ENCODE results near the gene IL1RAPL2.
"Not testable (repeated sequence)": the region's sequence is repeated elsewhere in the genome, so short reads cannot be mapped to it uniquely, and the experiment has no call there.

Gene IL1RAPL2

GRCh38 chrX:105098201-105098600 lies 532.2 kb downstream of the IL1RAPL2 start:
- H3K4me3 ChIP-seq (ENCODE audit: low read length): no peak overlapping the region
- no peaks in the 10 kb centered on the region for H3K36me3 ChIP-seq (ENCODE audit: control insufficient read depth, insufficient read depth, low read length)
- no peaks in the 10 kb centered on the region for H3K4me1 ChIP-seq (ENCODE audit: control insufficient read depth, insufficient read depth, low read length)
- no peaks in the 10 kb centered on the region for H3K27me3 ChIP-seq (ENCODE audit: control insufficient read depth, insufficient read depth, low read length)
- no peaks in the 10 kb centered on the region for H3K9me3 ChIP-seq (ENCODE audit: control insufficient read depth, low read length)
- no peak overlapping the region for H3K9ac ChIP-seq (ENCODE audit: low read length)

GRCh38 chrX:105098812-105099211 lies 532.8 kb downstream of the IL1RAPL2 start:
- Histone ChIP-seq H3K9me3 (ENCODE audit: control insufficient read depth, low read length) (no peaks in the 10 kb centered on the region), H3K4me1 (ENCODE audit: control insufficient read depth, insufficient read depth, low read length) (no peaks in the 10 kb centered on the region), H3K4me3 (ENCODE audit: low read length) (no peak overlapping the region), H3K27me3 (ENCODE audit: control insufficient read depth, insufficient read depth, low read length) (no peaks in the 10 kb centered on the region), H3K36me3 (ENCODE audit: control insufficient read depth, insufficient read depth, low read length) (no peaks in the 10 kb centered on the region), H3K9ac (ENCODE audit: low read length) (no peak overlapping the region)

GRCh38 chrX:105101378-105101777 lies 535.4 kb downstream of the IL1RAPL2 start:
- no peaks in the 10 kb centered on the region for H3K27me3 ChIP-seq (ENCODE audit: control insufficient read depth, insufficient read depth, low read length)
- H3K9me3 ChIP-seq (ENCODE audit: control insufficient read depth, low read length): no peaks in the 10 kb centered on the region
- no peaks in the 10 kb centered on the region for H3K4me1 ChIP-seq (ENCODE audit: control insufficient read depth, insufficient read depth, low read length)
- no peak overlapping the region for H3K4me3 ChIP-seq (ENCODE audit: low read length)
- no peak overlapping the region for H3K9ac ChIP-seq (ENCODE audit: low read length)
- H3K36me3 ChIP-seq (ENCODE audit: control insufficient read depth, insufficient read depth, low read length): no peaks in the 10 kb centered on the region

- Histone ChIP-seq H3K36me3 (ENCODE audit: control insufficient read depth, insufficient read depth, low read length) (no peaks in the 10 kb centered on the region), H3K27me3 (ENCODE audit: control insufficient read depth, insufficient read depth, low read length) (no peaks in the 10 kb centered on the region), H3K4me3 (ENCODE audit: low read length) (no peak overlapping the region), H3K9ac (ENCODE audit: low read length) (no peak overlapping the region), H3K4me1 (ENCODE audit: control insufficient read depth, insufficient read depth, low read length) (no peaks in the 10 kb centered on the region), H3K9me3 (ENCODE audit: control insufficient read depth, low read length) (no peaks in the 10 kb centered on the region)
These were observed 543.9 kb downstream of the IL1RAPL2 start for GRCh38 chrX:105109936-105110335.

GRCh38 chrX:105114554-105115130 lies 548.6 kb downstream of the IL1RAPL2 start:
- Histone ChIP-seq H3K4me3 (ENCODE audit: low read length) (no peak overlapping the region), H3K4me1 (ENCODE audit: control insufficient read depth, insufficient read depth, low read length) (no peaks in the 10 kb centered on the region), H3K9ac (ENCODE audit: low read length) (no peak overlapping the region), H3K27me3 (ENCODE audit: control insufficient read depth, insufficient read depth, low read length) (no peaks in the 10 kb centered on the region), H3K9me3 (ENCODE audit: control insufficient read depth, low read length) (no peaks in the 10 kb centered on the region), H3K36me3 (ENCODE audit: control insufficient read depth, insufficient read depth, low read length) (no peaks in the 10 kb centered on the region)

- not testable (repeated sequence) for H3K4me3 ChIP-seq (ENCODE audit: low read length); H3K4me1 ChIP-seq (ENCODE audit: control insufficient read depth, insufficient read depth, low read length); H3K36me3 ChIP-seq (ENCODE audit: control insufficient read depth, insufficient read depth, low read length); H3K9me3 ChIP-seq (ENCODE audit: control insufficient read depth, low read length); H3K27me3 ChIP-seq (ENCODE audit: control insufficient read depth, insufficient read depth, low read length); H3K9ac ChIP-seq (ENCODE audit: low read length)
These were observed 549.8 kb downstream of the IL1RAPL2 start for GRCh38 chrX:105115596-105116320.

GRCh38 chrX:105116486-105116885 lies 550.5 kb downstream of the IL1RAPL2 start:
- H3K4me3 ChIP-seq (ENCODE audit: low read length): no peak overlapping the region
- H3K9me3 ChIP-seq (ENCODE audit: control insufficient read depth, low read length): no peaks in the 10 kb centered on the region
- H3K4me1 ChIP-seq (ENCODE audit: control insufficient read depth, insufficient read depth, low read length): no peaks in the 10 kb centered on the region
- H3K27me3 ChIP-seq (ENCODE audit: control insufficient read depth, insufficient read depth, low read length): no peaks in the 10 kb centered on the region
- H3K9ac ChIP-seq (ENCODE audit: low read length): no peak overlapping the region
- H3K36me3 ChIP-seq (ENCODE audit: control insufficient read depth, insufficient read depth, low read length): no peaks in the 10 kb centered on the region

- Histone ChIP-seq H3K27me3 (ENCODE audit: control insufficient read depth, insufficient read depth, low read length) (no peaks in the 10 kb centered on the region), H3K4me1 (ENCODE audit: control insufficient read depth, insufficient read depth, low read length) (no peaks in the 10 kb centered on the region), H3K4me3 (ENCODE audit: low read length) (no peak overlapping the region), H3K9ac (ENCODE audit: low read length) (no peak overlapping the region), H3K9me3 (ENCODE audit: control insufficient read depth, low read length) (no peaks in the 10 kb centered on the region), H3K36me3 (ENCODE audit: control insufficient read depth, insufficient read depth, low read length) (no peaks in the 10 kb centered on the region)
These were observed 551.6 kb downstream of the IL1RAPL2 start for GRCh38 chrX:105117621-105118020.

- H3K9ac ChIP-seq (ENCODE audit: low read length): no peak overlapping the region
- H3K27me3 ChIP-seq (ENCODE audit: control insufficient read depth, insufficient read depth, low read length): no peaks in the 10 kb centered on the region
- H3K9me3 ChIP-seq (ENCODE audit: control insufficient read depth, low read length): no peaks in the 10 kb centered on the region
- no peaks in the 10 kb centered on the region for H3K36me3 ChIP-seq (ENCODE audit: control insufficient read depth, insufficient read depth, low read length)
- no peak overlapping the region for H3K4me3 ChIP-seq (ENCODE audit: low read length)
- no peaks in the 10 kb centered on the region for H3K4me1 ChIP-seq (ENCODE audit: control insufficient read depth, insufficient read depth, low read length)
These were observed 554.5 kb downstream of the IL1RAPL2 start for GRCh38 chrX:105120463-105120862.

GRCh38 chrX:105121186-105121585 lies 555.2 kb downstream of the IL1RAPL2 start:
- Histone ChIP-seq H3K4me3 (ENCODE audit: low read length) (no peak overlapping the region), H3K36me3 (ENCODE audit: control insufficient read depth, insufficient read depth, low read length) (no peaks in the 10 kb centered on the region), H3K9ac (ENCODE audit: low read length) (no peak overlapping the region), H3K4me1 (ENCODE audit: control insufficient read depth, insufficient read depth, low read length) (no peaks in the 10 kb centered on the region), H3K27me3 (ENCODE audit: control insufficient read depth, insufficient read depth, low read length) (no peaks in the 10 kb centered on the region), H3K9me3 (ENCODE audit: control insufficient read depth, low read length) (no peaks in the 10 kb centered on the region)

GRCh38 chrX:105126201-105126600 lies 560.2 kb downstream of the IL1RAPL2 start:
- Histone ChIP-seq H3K9me3 (ENCODE audit: control insufficient read depth, low read length) (no peaks in the 10 kb centered on the region), H3K4me3 (ENCODE audit: low read length) (no peak overlapping the region), H3K27me3 (ENCODE audit: control insufficient read depth, insufficient read depth, low read length) (no peaks in the 10 kb centered on the region), H3K36me3 (ENCODE audit: control insufficient read depth, insufficient read depth, low read length) (no peaks in the 10 kb centered on the region), H3K4me1 (ENCODE audit: control insufficient read depth, insufficient read depth, low read length) (no peaks in the 10 kb centered on the region), H3K9ac (ENCODE audit: low read length) (no peak overlapping the region)

- H3K36me3 ChIP-seq (ENCODE audit: control insufficient read depth, insufficient read depth, low read length): no peaks in the 10 kb centered on the region
- H3K9ac ChIP-seq (ENCODE audit: low read length): no peak overlapping the region
- H3K27me3 ChIP-seq (ENCODE audit: control insufficient read depth, insufficient read depth, low read length): no peaks in the 10 kb centered on the region
- no peaks in the 10 kb centered on the region for H3K9me3 ChIP-seq (ENCODE audit: control insufficient read depth, low read length)
- no peaks in the 10 kb centered on the region for H3K4me1 ChIP-seq (ENCODE audit: control insufficient read depth, insufficient read depth, low read length)
- no peak overlapping the region for H3K4me3 ChIP-seq (ENCODE audit: low read length)
These were observed 568.3 kb downstream of the IL1RAPL2 start for GRCh38 chrX:105134273-105134672.
